HuH-7.5 (cell line): ENCODE results near the gene CFP.

Experiments
- DNase-seq: peaks from one replicate; pipeline ENCODE4 v3.0.0; 2011; ENCODE audit warnings: low spot score

The CFP gene

DNA sequence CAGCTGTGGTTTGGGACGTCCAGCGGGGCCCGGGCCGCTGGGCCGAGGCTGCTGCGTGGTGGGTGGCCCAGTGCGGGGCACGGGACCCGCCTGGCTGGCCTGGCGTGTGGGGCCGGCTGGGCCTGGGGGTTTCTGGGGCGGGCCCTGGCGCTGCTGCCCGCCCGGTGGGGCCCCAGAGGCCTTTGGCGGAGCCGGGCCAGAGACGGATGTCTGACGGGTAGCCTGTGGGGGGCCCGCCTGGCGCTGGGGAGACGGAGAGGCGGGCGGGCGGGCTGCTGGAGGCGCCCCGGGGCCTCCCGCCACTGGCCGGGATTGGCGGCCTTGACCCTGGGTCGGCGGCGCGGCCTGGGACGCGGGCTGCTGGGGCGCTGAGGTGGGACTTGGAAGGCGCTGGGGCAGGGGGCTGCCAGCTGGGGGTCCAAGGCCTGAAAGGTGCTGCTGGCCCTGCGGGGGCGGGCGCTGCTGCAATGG, 55.6 kb downstream of the CFP start:
- no peak for DNase-seq

DNA sequence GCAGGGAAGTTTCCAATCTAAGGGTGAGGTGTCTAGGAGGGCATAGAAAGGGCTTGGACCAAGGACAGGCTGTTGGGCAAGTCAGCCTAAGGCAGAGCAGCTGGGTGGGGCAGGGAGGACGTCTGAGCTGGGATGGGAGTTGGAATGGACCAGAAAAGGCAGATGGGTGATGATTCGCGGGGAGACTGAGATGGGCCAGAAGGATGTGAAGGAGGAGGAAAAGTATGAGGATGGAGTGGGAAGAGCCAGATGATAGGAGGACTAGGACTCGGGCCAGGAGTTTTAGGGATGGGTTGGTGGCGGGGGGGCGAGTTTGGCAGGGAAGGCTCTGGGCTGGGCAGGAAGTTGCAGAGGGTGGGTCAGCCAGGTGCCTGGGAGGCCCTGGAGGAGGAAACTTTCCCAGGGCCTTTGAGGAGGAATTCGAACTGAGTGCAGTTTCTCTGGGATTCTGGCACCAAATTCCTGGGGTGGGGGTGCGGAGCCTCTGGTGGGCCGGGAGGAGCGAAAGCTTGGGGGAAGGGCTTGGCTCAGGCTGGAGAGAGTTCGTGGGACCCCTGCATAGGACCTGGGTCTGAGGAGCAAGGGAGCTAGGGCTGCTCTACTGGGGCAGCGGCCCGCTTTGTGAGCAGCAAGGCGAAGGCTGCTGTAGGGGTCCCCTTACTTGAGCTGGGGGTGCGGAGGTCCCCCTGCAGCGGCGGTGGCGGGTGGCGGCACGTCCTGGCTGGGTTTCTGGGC, 56.2 kb downstream of the CFP start:
- DNase-seq = no peak
